ENCODE measurements around the gene HSD17B10. TPM values are rescaled to one million over a fixed set of nuclear protein-coding genes. Genes with fewer than 3 reads are reported as not detected.

Gene HSD17B10
- total and polyA plus RNA-seq, 2 experiments from 2014 or later: 78.9 to 121 TPM

- H3K27me3 ChIP-seq (ENCODE audit: insufficient read depth): no peaks in the 10 kb centered on the region
Observed at GRCh38 chrX:53456254-53456653, 22.1 kb upstream of the HSD17B10 start.

More at GRCh38 chrX:53456254-53456653, 22.1 kb upstream of the HSD17B10 start:
- Histone ChIP-seq H3K27ac (ENCODE audit: low read depth) (no peak overlapping the region), H3F3A (replicated peaks; ENCODE audit: low read depth) (no peaks in the 10 kb centered on the region), H2AFZ (no peak overlapping the region), H3K36me3 (ENCODE audit: insufficient read depth) (no peaks in the 10 kb centered on the region), H3K4me3 (no peak overlapping the region), H3K79me2 (replicated peaks; ENCODE audit: insufficient read depth) (no peaks in the 10 kb centered on the region), H3K4me2 (no peak overlapping the region), H3K4me1 (ENCODE audit: insufficient read depth) (no peaks in the 10 kb centered on the region), H3K9me2 (ENCODE audit: insufficient read depth) (no peaks in the 10 kb centered on the region), H4K20me1 (replicated peaks; ENCODE audit: insufficient read depth) (no peaks in the 10 kb centered on the region)
- Mint-ChIP-seq H3K27ac (no peak overlapping the region), H3K27me3 (ENCODE audit: insufficient read depth, low read depth, poor library complexity) (peaks cover 2% of the 10 kb centered on the region), H3K4me1 (no peaks in the 10 kb centered on the region), H3K36me3 (ENCODE audit: low read depth) (no peaks in the 10 kb centered on the region), H3K4me3 (no peak overlapping the region), H3K9me3 (no peaks in the 10 kb centered on the region; the same call in 2 of the 3 replicates)
- DNase-seq (ENCODE audit: low spot score): no peak
- no peak for ATAC-seq
- TF ChIP-seq POLR2AphosphoS5 (IDR thresholded peaks at IDR 0.05; ENCODE audit: low read depth) (no peak), CTCF (conservative IDR thresholded peaks at IDR 0.05; ENCODE audit: low read depth in 2 of 2) (no peak), CREB1 (CRISPR knock-in tag; IDR thresholded peaks at IDR 0.05; ENCODE audit: low read depth) (no peak), NANOG (IDR thresholded peaks at IDR 0.05; ENCODE audit: borderline replicate concordance) (no peak), ZNF114 (CRISPR knock-in tag; IDR thresholded peaks at IDR 0.05) (no peak), STAT1 (IDR thresholded peaks at IDR 0.05; ENCODE audit: unreplicated experiment) (no peak), ZNF331 (CRISPR knock-in tag; IDR thresholded peaks at IDR 0.05; ENCODE audit: low read depth) (no peak), EZH2 (IDR thresholded peaks at IDR 0.05; ENCODE audit: low read depth, unreplicated experiment) (no peak), JUNB (IDR thresholded peaks at IDR 0.05; ENCODE audit: unreplicated experiment) (no peak), EZH2phosphoT487 (IDR thresholded peaks at IDR 0.05; ENCODE audit: unreplicated experiment) (no peak), ETS1 (IDR thresholded peaks at IDR 0.05) (no peak)
- TF ChIP-seq, protein P1, sequence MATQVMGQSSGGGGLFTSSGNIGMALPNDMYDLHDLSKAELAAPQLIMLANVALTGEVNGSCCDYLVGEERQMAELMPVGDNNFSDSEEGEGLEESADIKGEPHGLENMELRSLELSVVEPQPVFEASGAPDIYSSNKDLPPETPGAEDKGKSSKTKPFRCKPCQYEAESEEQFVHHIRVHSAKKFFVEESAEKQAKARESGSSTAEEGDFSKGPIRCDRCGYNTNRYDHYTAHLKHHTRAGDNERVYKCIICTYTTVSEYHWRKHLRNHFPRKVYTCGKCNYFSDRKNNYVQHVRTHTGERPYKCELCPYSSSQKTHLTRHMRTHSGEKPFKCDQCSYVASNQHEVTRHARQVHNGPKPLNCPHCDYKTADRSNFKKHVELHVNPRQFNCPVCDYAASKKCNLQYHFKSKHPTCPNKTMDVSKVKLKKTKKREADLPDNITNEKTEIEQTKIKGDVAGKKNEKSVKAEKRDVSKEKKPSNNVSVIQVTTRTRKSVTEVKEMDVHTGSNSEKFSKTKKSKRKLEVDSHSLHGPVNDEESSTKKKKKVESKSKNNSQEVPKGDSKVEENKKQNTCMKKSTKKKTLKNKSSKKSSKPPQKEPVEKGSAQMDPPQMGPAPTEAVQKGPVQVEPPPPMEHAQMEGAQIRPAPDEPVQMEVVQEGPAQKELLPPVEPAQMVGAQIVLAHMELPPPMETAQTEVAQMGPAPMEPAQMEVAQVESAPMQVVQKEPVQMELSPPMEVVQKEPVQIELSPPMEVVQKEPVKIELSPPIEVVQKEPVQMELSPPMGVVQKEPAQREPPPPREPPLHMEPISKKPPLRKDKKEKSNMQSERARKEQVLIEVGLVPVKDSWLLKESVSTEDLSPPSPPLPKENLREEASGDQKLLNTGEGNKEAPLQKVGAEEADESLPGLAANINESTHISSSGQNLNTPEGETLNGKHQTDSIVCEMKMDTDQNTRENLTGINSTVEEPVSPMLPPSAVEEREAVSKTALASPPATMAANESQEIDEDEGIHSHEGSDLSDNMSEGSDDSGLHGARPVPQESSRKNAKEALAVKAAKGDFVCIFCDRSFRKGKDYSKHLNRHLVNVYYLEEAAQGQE (IDR thresholded peaks at IDR 0.05; ENCODE audit: unreplicated experiment): no peak
- TF ChIP-seq, protein P2, sequence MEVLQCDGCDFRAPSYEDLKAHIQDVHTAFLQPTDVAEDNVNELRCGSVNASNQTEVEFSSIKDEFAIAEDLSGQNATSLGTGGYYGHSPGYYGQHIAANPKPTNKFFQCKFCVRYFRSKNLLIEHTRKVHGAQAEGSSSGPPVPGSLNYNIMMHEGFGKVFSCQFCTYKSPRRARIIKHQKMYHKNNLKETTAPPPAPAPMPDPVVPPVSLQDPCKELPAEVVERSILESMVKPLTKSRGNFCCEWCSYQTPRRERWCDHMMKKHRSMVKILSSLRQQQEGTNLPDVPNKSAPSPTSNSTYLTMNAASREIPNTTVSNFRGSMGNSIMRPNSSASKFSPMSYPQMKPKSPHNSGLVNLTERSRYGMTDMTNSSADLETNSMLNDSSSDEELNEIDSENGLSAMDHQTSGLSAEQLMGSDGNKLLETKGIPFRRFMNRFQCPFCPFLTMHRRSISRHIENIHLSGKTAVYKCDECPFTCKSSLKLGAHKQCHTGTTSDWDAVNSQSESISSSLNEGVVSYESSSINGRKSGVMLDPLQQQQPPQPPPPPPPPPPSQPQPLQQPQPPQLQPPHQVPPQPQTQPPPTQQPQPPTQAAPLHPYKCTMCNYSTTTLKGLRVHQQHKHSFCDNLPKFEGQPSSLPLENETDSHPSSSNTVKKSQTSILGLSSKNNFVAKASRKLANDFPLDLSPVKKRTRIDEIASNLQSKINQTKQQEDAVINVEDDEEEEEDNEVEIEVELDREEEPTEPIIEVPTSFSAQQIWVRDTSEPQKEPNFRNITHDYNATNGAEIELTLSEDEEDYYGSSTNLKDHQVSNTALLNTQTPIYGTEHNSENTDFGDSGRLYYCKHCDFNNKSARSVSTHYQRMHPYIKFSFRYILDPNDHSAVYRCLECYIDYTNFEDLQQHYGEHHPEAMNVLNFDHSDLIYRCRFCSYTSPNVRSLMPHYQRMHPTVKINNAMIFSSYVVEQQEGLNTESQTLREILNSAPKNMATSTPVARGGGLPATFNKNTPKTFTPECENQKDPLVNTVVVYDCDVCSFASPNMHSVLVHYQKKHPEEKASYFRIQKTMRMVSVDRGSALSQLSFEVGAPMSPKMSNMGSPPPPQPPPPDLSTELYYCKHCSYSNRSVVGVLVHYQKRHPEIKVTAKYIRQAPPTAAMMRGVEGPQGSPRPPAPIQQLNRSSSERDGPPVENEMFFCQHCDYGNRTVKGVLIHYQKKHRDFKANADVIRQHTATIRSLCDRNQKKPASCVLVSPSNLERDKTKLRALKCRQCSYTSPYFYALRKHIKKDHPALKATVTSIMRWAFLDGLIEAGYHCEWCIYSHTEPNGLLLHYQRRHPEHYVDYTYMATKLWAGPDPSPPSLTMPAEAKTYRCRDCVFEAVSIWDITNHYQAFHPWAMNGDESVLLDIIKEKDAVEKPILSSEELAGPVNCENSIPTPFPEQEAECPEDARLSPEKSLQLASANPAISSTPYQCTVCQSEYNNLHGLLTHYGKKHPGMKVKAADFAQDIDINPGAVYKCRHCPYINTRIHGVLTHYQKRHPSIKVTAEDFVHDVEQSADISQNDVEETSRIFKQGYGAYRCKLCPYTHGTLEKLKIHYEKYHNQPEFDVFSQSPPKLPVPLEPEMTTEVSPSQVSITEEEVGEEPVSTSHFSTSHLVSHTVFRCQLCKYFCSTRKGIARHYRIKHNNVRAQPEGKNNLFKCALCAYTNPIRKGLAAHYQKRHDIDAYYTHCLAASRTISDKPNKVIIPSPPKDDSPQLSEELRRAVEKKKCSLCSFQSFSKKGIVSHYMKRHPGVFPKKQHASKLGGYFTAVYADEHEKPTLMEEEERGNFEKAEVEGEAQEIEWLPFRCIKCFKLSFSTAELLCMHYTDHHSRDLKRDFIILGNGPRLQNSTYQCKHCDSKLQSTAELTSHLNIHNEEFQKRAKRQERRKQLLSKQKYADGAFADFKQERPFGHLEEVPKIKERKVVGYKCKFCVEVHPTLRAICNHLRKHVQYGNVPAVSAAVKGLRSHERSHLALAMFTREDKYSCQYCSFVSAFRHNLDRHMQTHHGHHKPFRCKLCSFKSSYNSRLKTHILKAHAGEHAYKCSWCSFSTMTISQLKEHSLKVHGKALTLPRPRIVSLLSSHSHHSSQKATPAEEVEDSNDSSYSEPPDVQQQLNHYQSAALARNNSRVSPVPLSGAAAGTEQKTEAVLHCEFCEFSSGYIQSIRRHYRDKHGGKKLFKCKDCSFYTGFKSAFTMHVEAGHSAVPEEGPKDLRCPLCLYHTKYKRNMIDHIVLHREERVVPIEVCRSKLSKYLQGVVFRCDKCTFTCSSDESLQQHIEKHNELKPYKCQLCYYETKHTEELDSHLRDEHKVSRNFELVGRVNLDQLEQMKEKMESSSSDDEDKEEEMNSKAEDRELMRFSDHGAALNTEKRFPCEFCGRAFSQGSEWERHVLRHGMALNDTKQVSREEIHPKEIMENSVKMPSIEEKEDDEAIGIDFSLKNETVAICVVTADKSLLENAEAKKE (CRISPR knock-in tag; IDR thresholded peaks at IDR 0.05): no peak

Measured in GM23338 (cell line).